ENCODE results near the gene EVC. TPM values are rescaled to one million over a fixed set of nuclear protein-coding genes. Genes with fewer than 3 reads are reported as not detected.

EVC gene
- total and polyA plus RNA-seq, 4 donors = 9.3 to 58.2 (median 25.0) TPM

DNA sequence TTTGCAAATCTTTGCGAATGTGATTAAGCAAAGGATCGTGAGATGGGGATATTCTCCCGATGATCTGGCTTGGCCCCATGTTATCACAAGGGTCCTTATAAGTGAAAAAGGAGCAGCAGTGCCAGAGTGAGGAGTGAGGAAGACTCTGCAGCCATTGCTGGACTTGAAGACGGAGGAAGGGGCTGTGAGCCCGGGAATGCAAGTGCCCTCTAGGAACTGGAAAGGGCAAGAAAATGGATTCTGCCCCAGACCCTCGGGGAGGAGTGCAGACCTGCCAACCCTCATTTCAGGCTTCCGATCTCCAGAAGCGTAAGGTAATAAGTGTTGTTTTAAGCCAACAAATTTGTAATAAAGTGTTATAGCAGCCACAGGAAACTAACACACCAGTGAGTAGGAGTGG, 76.3 kb downstream of the EVC start:
- Histone ChIP-seq H3K27me3 (ENCODE audit: control insufficient read depth in 1 of 2, insufficient read depth in 2 of 2, low read length in 1 of 2) (no peaks in the 10 kb centered on the region), H3K4me3 (ENCODE audit: low read length in 2 of 2) (no peak overlapping the region), H3K9me3 (ENCODE audit: control insufficient read depth, low read length) (no peaks in the 10 kb centered on the region), H3K36me3 (ENCODE audit: control insufficient read depth in 1 of 2, insufficient read depth in 2 of 2, low read length in 1 of 2) (peaks cover 0 to 5% of the 10 kb centered on the region in 2 donors), H3K27ac (ENCODE audit: low read depth in 1 of 2, low read length in 2 of 2) (no peak overlapping the region), H3K4me1 (ENCODE audit: control insufficient read depth in 1 of 2, insufficient read depth in 2 of 2, low read length in 2 of 2) (no peaks in the 10 kb centered on the region)
- 95 to 98% methylated on average over 8 of the region's 8 CpGs for WGBS, 2 donors
- DNase-seq = no peak
- no peak for ATAC-seq (ENCODE audit: low FRiP score)
- intact Hi-C loops (cut with DNase I) = loop anchor here (5.0 kb wide), 2 partner anchors 75 to 95 kb away; partner anchors contain the start of gene EVC (in 2 of the 2)

DNA sequence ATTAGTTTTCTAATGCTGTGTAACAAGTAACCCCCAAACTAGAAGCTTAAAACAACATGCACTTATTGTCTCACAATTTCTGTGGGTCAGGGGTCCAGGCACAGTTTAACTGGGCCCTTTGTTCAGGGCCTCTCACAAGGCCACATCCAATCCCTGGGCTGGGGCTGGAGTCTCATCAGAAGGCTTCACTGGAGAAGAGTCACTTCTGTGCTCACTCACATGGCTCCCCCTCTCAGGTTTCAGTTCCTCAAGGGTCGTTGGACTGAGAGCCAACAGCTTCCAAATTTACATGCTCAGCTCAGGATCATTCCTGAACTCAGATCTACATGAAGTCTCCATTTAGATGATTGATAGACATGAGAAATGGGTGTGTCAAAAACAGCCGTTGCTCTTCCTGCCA, 77.1 kb downstream of the EVC start:
- H3K9me3 ChIP-seq (ENCODE audit: control insufficient read depth, low read length) = no peaks in the 10 kb centered on the region
- H3K27me3 ChIP-seq (ENCODE audit: control insufficient read depth in 1 of 2, insufficient read depth in 2 of 2, low read length in 1 of 2) = no peaks in the 10 kb centered on the region
- H3K27ac ChIP-seq (ENCODE audit: low read depth in 1 of 2, low read length in 2 of 2) = no peak overlapping the region
- H3K36me3 ChIP-seq (ENCODE audit: control insufficient read depth in 1 of 2, insufficient read depth in 2 of 2, low read length in 1 of 2) = peaks cover 0 to 5% of the 10 kb centered on the region in 2 donors
- no peak for ATAC-seq (ENCODE audit: low FRiP score)
- whole genome bisulfite sequencing, 2 donors = 44 to 57% methylated on average over 2 of the region's 2 CpGs
- no peaks in the 10 kb centered on the region for H3K4me1 ChIP-seq (ENCODE audit: control insufficient read depth in 1 of 2, insufficient read depth in 2 of 2, low read length in 2 of 2)
- H3K4me3 ChIP-seq (ENCODE audit: low read length in 2 of 2) = no peak overlapping the region
- DNase-seq = no peak
- intact Hi-C loops (cut with DNase I) = loop anchor here (5.0 kb wide), 2 partner anchors 76 to 96 kb away; partner anchors contain the start of gene EVC (in 2 of the 2)

- no peak for ATAC-seq (ENCODE audit: low FRiP score)
Measured at GRCh38 chr4:5789141-5789540, 78.1 kb downstream of the EVC start.

GRCh38 chr4:5790546-5790857, 79.5 kb downstream of the EVC start:
- peaks cover 0 to 2% of the 10 kb centered on the region in 2 donors for H3K36me3 ChIP-seq (ENCODE audit: control insufficient read depth in 1 of 2, insufficient read depth in 2 of 2, low read length in 1 of 2)
- no peaks in the 10 kb centered on the region for H3K4me1 ChIP-seq (ENCODE audit: control insufficient read depth in 1 of 2, insufficient read depth in 2 of 2, low read length in 2 of 2)
- ATAC-seq (ENCODE audit: low FRiP score) = no peak
- intact Hi-C loops (cut with DNase I) = no loop called here
- WGBS, 2 donors = 20 to 41% methylated on average over 1 of the region's 1 CpG
- H3K27ac ChIP-seq (ENCODE audit: low read depth in 1 of 2, low read length in 2 of 2) = no peak overlapping the region
- DNase-seq = no peak
- no peaks in the 10 kb centered on the region for H3K27me3 ChIP-seq (ENCODE audit: control insufficient read depth in 1 of 2, insufficient read depth in 2 of 2, low read length in 1 of 2)
- H3K4me3 ChIP-seq (ENCODE audit: low read length in 2 of 2) = no peak overlapping the region
- no peaks in the 10 kb centered on the region for H3K9me3 ChIP-seq (ENCODE audit: control insufficient read depth, low read length)

More at GRCh38 chr4:5789141-5789540, 78.1 kb downstream of the EVC start:
- H3K27ac ChIP-seq (ENCODE audit: low read depth in 1 of 2, low read length in 2 of 2) = no peak overlapping the region
- intact Hi-C loops (cut with DNase I) = loop anchor here (5.0 kb wide), 2 partner anchors 77 to 97 kb away; partner anchors contain the start of gene EVC (in 2 of the 2)
- peaks cover 0 to 4% of the 10 kb centered on the region in 2 donors for H3K36me3 ChIP-seq (ENCODE audit: control insufficient read depth in 1 of 2, insufficient read depth in 2 of 2, low read length in 1 of 2)
- H3K4me3 ChIP-seq (ENCODE audit: low read length in 2 of 2) = no peak overlapping the region
- H3K4me1 ChIP-seq (ENCODE audit: control insufficient read depth in 1 of 2, insufficient read depth in 2 of 2, low read length in 2 of 2) = no peaks in the 10 kb centered on the region
- no peaks in the 10 kb centered on the region for H3K9me3 ChIP-seq (ENCODE audit: control insufficient read depth, low read length)
- no peaks in the 10 kb centered on the region for H3K27me3 ChIP-seq (ENCODE audit: control insufficient read depth in 1 of 2, insufficient read depth in 2 of 2, low read length in 1 of 2)
- DNase-seq = peak in 1 of 2 donors; percentile 3
- WGBS, 2 donors = 79 to 87% methylated on average over 5 of the region's 5 CpGs

DNA sequence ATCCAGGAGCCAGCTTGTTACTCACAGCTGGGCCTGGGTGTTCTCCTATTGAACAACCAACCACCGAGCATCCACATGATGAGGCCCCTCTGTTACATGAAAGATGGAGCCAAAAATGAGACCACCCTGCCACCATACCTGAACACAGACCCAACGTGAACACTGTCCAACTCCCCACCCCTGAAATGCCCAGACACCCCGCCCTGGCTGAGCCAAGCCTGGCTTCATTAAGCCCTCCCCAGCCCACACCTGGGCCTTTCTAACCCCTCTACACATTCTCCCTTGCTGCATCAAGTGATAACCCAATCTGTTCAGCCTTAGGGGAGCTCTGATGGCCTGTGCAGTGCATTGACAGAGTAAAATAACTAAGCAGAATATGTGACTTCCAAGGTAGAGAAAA, 80.7 kb downstream of the EVC start:
- Histone ChIP-seq H3K9me3 (ENCODE audit: control insufficient read depth, low read length) (no peaks in the 10 kb centered on the region), H3K4me1 (ENCODE audit: control insufficient read depth in 1 of 2, insufficient read depth in 2 of 2, low read length in 2 of 2) (no peaks in the 10 kb centered on the region), H3K36me3 (ENCODE audit: control insufficient read depth in 1 of 2, insufficient read depth in 2 of 2, low read length in 1 of 2) (peaks cover 2 to 3% of the 10 kb centered on the region in 2 donors), H3K27ac (ENCODE audit: low read depth in 1 of 2, low read length in 2 of 2) (no peak overlapping the region), H3K4me3 (ENCODE audit: low read length in 2 of 2) (no peak overlapping the region), H3K27me3 (ENCODE audit: control insufficient read depth in 1 of 2, insufficient read depth in 2 of 2, low read length in 1 of 2) (no peaks in the 10 kb centered on the region)
- ATAC-seq (ENCODE audit: low FRiP score) (peak; percentile 38), DNase-seq (no peak)
- 81 to 85% methylated on average over 3 of the region's 3 CpGs for WGBS, 2 donors
- intact Hi-C loops (cut with DNase I) = no loop called here

GRCh38 chr4:5793514-5793913, 82.5 kb downstream of the EVC start:
- H3K36me3 ChIP-seq (ENCODE audit: control insufficient read depth in 1 of 2, insufficient read depth in 2 of 2, low read length in 1 of 2) = peaks cover 3 to 4% of the 10 kb centered on the region in 2 donors
- H3K4me3 ChIP-seq (ENCODE audit: low read length in 2 of 2) = no peak overlapping the region
- no peak for ATAC-seq (ENCODE audit: low FRiP score)
- WGBS, 2 donors = 89 to 92% methylated on average over 13 of the region's 13 CpGs
- no peaks in the 10 kb centered on the region for H3K27me3 ChIP-seq (ENCODE audit: control insufficient read depth in 1 of 2, insufficient read depth in 2 of 2, low read length in 1 of 2)
- no peak overlapping the region for H3K27ac ChIP-seq (ENCODE audit: low read depth in 1 of 2, low read length in 2 of 2)
- no peaks in the 10 kb centered on the region for H3K9me3 ChIP-seq (ENCODE audit: control insufficient read depth, low read length)
- H3K4me1 ChIP-seq (ENCODE audit: control insufficient read depth in 1 of 2, insufficient read depth in 2 of 2, low read length in 2 of 2) = no peaks in the 10 kb centered on the region
- no peak for DNase-seq
- intact Hi-C loops (cut with DNase I) = no loop called here

DNA sequence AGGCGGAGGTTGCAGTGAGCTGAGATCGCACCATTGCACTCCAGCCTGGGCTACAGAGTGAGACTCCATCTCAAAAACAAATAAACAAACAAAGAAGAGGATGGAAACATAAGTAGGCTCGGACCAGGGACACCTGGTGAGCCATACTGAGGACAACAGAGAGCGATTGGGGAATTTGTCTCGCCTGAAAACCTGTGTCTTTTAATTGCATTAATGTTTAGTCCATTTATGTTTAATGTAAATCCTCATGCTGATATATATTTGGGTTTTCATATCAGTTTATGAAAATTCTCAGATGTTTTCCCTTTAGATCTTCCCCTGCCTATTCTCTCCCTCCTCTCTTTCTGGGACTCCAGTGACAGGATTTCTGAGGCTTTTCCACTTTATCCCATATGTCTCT, 84.6 kb downstream of the EVC start:
- ATAC-seq (ENCODE audit: low FRiP score) = no peak
- no peaks in the 10 kb centered on the region for H3K27me3 ChIP-seq (ENCODE audit: control insufficient read depth in 1 of 2, insufficient read depth in 2 of 2, low read length in 1 of 2)
- no peak overlapping the region for H3K4me3 ChIP-seq (ENCODE audit: low read length in 2 of 2)
- 86 to 96% methylated on average over 5 of the region's 5 CpGs for WGBS, 2 donors
- no peaks in the 10 kb centered on the region for H3K9me3 ChIP-seq (ENCODE audit: control insufficient read depth, low read length)
- H3K36me3 ChIP-seq (ENCODE audit: control insufficient read depth in 1 of 2, insufficient read depth in 2 of 2, low read length in 1 of 2) = peaks cover 2 to 3% of the 10 kb centered on the region in 2 donors
- no peak for DNase-seq
- intact Hi-C loops (cut with DNase I) = no loop called here
- no peak overlapping the region for H3K27ac ChIP-seq (ENCODE audit: low read depth in 1 of 2, low read length in 2 of 2)
- no peaks in the 10 kb centered on the region for H3K4me1 ChIP-seq (ENCODE audit: control insufficient read depth in 1 of 2, insufficient read depth in 2 of 2, low read length in 2 of 2)

DNA sequence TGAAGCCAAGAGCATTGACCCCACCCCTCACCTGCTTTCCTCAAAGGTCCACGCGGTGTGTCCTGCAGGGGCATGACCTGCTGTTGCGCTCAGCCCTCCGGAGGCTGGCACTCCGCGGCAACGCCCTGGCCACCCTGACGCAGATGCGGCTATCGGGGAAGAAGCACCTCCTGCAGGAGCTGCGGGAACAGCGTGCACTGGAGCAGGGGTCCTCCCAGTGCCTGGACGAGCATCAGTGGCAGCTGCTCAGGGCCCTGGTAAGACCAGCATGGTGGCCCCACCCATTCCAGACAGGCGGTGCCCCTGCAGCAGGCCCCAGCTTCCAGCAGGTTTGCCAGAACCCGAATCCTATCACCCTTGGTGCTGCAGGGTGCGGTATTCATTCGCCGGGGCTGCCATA, 86.0 kb downstream of the EVC start:
- peaks cover 3 to 5% of the 10 kb centered on the region in 2 donors for H3K36me3 ChIP-seq (ENCODE audit: control insufficient read depth in 1 of 2, insufficient read depth in 2 of 2, low read length in 1 of 2)
- no peaks in the 10 kb centered on the region for H3K4me1 ChIP-seq (ENCODE audit: control insufficient read depth in 1 of 2, insufficient read depth in 2 of 2, low read length in 2 of 2)
- no peak overlapping the region for H3K4me3 ChIP-seq (ENCODE audit: low read length in 2 of 2)
- H3K9me3 ChIP-seq (ENCODE audit: control insufficient read depth, low read length) = no peaks in the 10 kb centered on the region
- DNase-seq (no peak), ATAC-seq (ENCODE audit: low FRiP score) (no peak)
- WGBS, 2 donors = 91 to 93% methylated on average over 18 of the region's 18 CpGs
- H3K27ac ChIP-seq (ENCODE audit: low read depth in 1 of 2, low read length in 2 of 2) = no peak overlapping the region
- intact Hi-C loops (cut with DNase I) = no loop called here
- H3K27me3 ChIP-seq (ENCODE audit: control insufficient read depth in 1 of 2, insufficient read depth in 2 of 2, low read length in 1 of 2) = no peaks in the 10 kb centered on the region

DNA sequence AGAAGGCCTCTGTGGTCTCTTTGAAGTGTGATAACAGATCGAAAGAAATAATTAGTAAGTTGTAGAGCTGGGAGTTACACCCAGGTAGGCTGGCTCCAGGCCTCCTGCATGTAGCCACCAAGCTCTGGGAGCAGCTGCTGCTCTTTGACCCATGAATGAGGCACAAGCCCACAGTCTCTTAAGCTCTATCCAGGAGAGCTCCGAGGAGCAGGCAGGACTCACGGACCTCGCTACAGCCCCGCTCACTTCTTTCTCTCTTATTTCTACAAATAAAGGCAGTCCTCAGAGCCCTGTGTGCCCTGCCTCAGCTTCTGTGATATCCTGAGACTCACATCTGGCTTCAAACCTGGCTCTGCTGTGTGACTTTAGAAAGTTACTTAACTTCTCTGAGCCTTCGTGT, 86.9 kb downstream of the EVC start:
- DNase-seq = no peak
- Histone ChIP-seq H3K4me3 (ENCODE audit: low read length in 2 of 2) (no peak overlapping the region), H3K27ac (ENCODE audit: low read depth in 1 of 2, low read length in 2 of 2) (no peak overlapping the region), H3K9me3 (ENCODE audit: control insufficient read depth, low read length) (no peaks in the 10 kb centered on the region), H3K36me3 (ENCODE audit: control insufficient read depth in 1 of 2, insufficient read depth in 2 of 2, low read length in 1 of 2) (peaks cover 3 to 5% of the 10 kb centered on the region in 2 donors), H3K4me1 (ENCODE audit: control insufficient read depth in 1 of 2, insufficient read depth in 2 of 2, low read length in 2 of 2) (no peaks in the 10 kb centered on the region), H3K27me3 (ENCODE audit: control insufficient read depth in 1 of 2, insufficient read depth in 2 of 2, low read length in 1 of 2) (no peaks in the 10 kb centered on the region)
- no peak for ATAC-seq (ENCODE audit: low FRiP score)
- 92 to 95% methylated on average over 6 of the region's 6 CpGs for WGBS, 2 donors
- intact Hi-C loops (cut with DNase I) = no loop called here
